K562 (cell line): ENCODE results near the gene NPIPB6. TPM values are rescaled to one million over a fixed set of nuclear protein-coding genes. Genes with fewer than 3 reads are reported as not detected.

ENCODE experiments used
- ATAC-seq: fragments of 200-7000 bp; cut with Tn5 transposase; 3 replicates; pipeline ENCODE4 v1.9.1; 2020; ENCODE audit warnings: moderate library complexity
- BruUV-seq: library from RNA; stranded (reverse); fragments of 400-500 nt; replicated peaks from 2 replicates; lab custom pipeline; 2021; lab: Mats Ljungman, UMichigan
- CTCF ChIA-PET: fragments of 300-600 bp; formaldehyde crosslinking; extraction: SDS; loops from one replicate; lab custom pipeline; 2021; ENCODE audit warnings: low intra/inter-chr PET ratio; lab: Yijun Ruan, JAX
- POLR2A ChIA-PET: fragments of 300-600, 350-650 bp; sonication (Branson Sonifier 250); formaldehyde crosslinking; extraction: SDS; loops from one replicate; lab custom pipeline; 2021; ENCODE audit warnings: antibody characterized with exemption, inconsistent platforms; lab: Yijun Ruan, JAX
- DNase-seq, 4 experiments: peaks; one replicate each; pipeline versions ENCODE4 v3.0.0 to v3.0.0-alpha.2; 2011 to 2018; ENCODE audit warnings: low spot score in 3 of 4, mixed read lengths in 3 of 4; ENCODE audit errors: extremely low read depth in 1 of 4
- FAIRE-seq: peaks from 2 replicates; lab custom pipeline; 2011; peaks lifted over from hg19 to GRCh38; lab: Jason Lieb, UNC
- H2AFZ ChIP-seq: 2 replicates; pipeline ENCODE4 v1.6.0; 2011; ENCODE audit warnings: low read depth, low read length, control low read depth, inconsistent platforms
- H3K27ac ChIP-seq: fragments of 200-600 bp; 3 replicates; pipeline ENCODE4 v1.8.0; 2011; ENCODE audit warnings: low read depth, mild to moderate bottlenecking, control low read depth, inconsistent platforms, low read length, moderate library complexity, mixed read lengths; ENCODE audit errors: extremely low read depth
- H3K27me3 ChIP-seq, 2 experiments: fragments of 300-600 bp in 1 of 2; 2 replicates in 1 of 2; 3 replicates in 1 of 2; pipeline versions ENCODE4 v1.6.0 to v1.8.0; 2011; ENCODE audit warnings: inconsistent platforms in 2 of 2, low read length in 2 of 2, mild to moderate bottlenecking in 1 of 2, mixed read lengths in 1 of 2, moderate library complexity in 1 of 2; ENCODE audit not compliant: control insufficient read depth in 2 of 2, insufficient read depth in 2 of 2
- H3K36me3 ChIP-seq: fragments of 300-600 bp; 3 replicates; pipeline ENCODE4 v1.8.0; 2011; ENCODE audit warnings: mild to moderate bottlenecking, low read length, inconsistent platforms; ENCODE audit not compliant: control insufficient read depth, insufficient read depth
- H3K4me1 ChIP-seq, 2 experiments: fragments of 200-600 bp in 1 of 2; replicated peaks in 1 of 2; 2 replicates in 1 of 2; 3 replicates in 1 of 2; pipeline versions ENCODE4 v1.5.1 to v1.8.0; 2011; ENCODE audit warnings: inconsistent platforms in 2 of 2, low read length in 2 of 2, mild to moderate bottlenecking in 1 of 2, mixed read lengths in 1 of 2, moderate library complexity in 1 of 2; ENCODE audit not compliant: control insufficient read depth in 2 of 2, insufficient read depth in 2 of 2
- H3K4me2 ChIP-seq: 2 replicates; pipeline ENCODE4 v1.6.1; 2011; ENCODE audit warnings: low read length, control low read depth, inconsistent platforms, mixed read lengths; ENCODE audit not compliant: insufficient read depth
- H3K4me3 ChIP-seq: fragments of 200-600 bp; sonication (generic), shearing (Covaris generic); 2 replicates; pipeline ENCODE4 v1.5.1; 2016; ENCODE audit warnings: control low read depth, inconsistent platforms
- H3K79me2 ChIP-seq: fragments of 200-600 bp; 3 replicates; pipeline ENCODE4 v1.8.0; 2011; ENCODE audit warnings: low read length, inconsistent platforms; ENCODE audit not compliant: control insufficient read depth, insufficient read depth
- H3K9ac ChIP-seq, 2 experiments: 2 replicates each; pipeline versions ENCODE4 v1.6.0 to v1.6.1; 2011; ENCODE audit warnings: low read depth in 2 of 2, low read length in 2 of 2, control low read depth in 1 of 2, inconsistent platforms in 1 of 2, mild to moderate bottlenecking in 1 of 2, mixed read lengths in 1 of 2; ENCODE audit not compliant: insufficient read depth in 1 of 2
- H3K9me1 ChIP-seq: one replicate; pipeline ENCODE4 v1.6.0; 2011; ENCODE audit warnings: inconsistent platforms, mild to moderate bottlenecking, low read length, moderate library complexity; ENCODE audit not compliant: control insufficient read depth, insufficient read depth
- H3K9me3 ChIP-seq: replicated peaks from 2 replicates; pipeline ENCODE4 v1.5.1; 2011; ENCODE audit warnings: low read depth, low read length, inconsistent platforms; ENCODE audit not compliant: control insufficient read depth, insufficient read depth
- H4K20me1 ChIP-seq: replicated peaks from 2 replicates; pipeline ENCODE4 v1.6.1; 2011; ENCODE audit warnings: low read length, inconsistent platforms, mixed read lengths; ENCODE audit not compliant: control insufficient read depth, insufficient read depth
- BMI1 ChIP-seq: fragments of 150-350 bp; IDR thresholded peaks from 2 replicates; pipeline ENCODE4 v1.6.1; 2014; ENCODE audit warnings: low read length
- CREB1 ChIP-seq, 2 experiments: sonication (generic) in 1 of 2; formaldehyde crosslinking in 1 of 2; IDR thresholded peaks; 2 replicates each; pipeline versions ENCODE4 v1.6.1 to v1.8.0; 2012 to 2022; ENCODE audit warnings: inconsistent platforms in 1 of 2, mild to moderate bottlenecking in 1 of 2, missing genetic modification reagents in 1 of 2, moderate library complexity in 1 of 2
- CREM ChIP-seq: IDR thresholded peaks from 2 replicates; pipeline ENCODE4 v1.6.1; 2014; ENCODE audit warnings: antibody characterized with exemption, low read depth
- FOXA1 ChIP-seq: fragments of 450-650 bp; IDR thresholded peaks from 2 replicates; pipeline ENCODE4 v1.6.1; 2016; ENCODE audit warnings: mild to moderate bottlenecking, borderline replicate concordance
- FOXJ3 ChIP-seq: sonication (generic); formaldehyde crosslinking; IDR thresholded peaks from 2 replicates; pipeline ENCODE4 v1.4.0; 2020; ENCODE audit warnings: mild to moderate bottlenecking, missing genetic modification reagents
- MCM3 ChIP-seq: fragments of 450-650 bp; IDR thresholded peaks from 2 replicates; pipeline ENCODE4 v1.6.1; 2016
- NR4A1 ChIP-seq, 2 experiments: fragments of 250-450 bp in 1 of 2; fragments of 450-650 bp in 1 of 2; sonication (Bioruptor Pico) in 1 of 2; IDR thresholded peaks; 2 replicates each; pipeline versions ENCODE4 v1.4.0 to v1.6.1; 2016 to 2020; ENCODE audit warnings: mild to moderate bottlenecking in 2 of 2, missing compliant biosample characterization in 1 of 2, missing genetic modification characterization in 1 of 2, moderate library complexity in 1 of 2
- ZC3H4 ChIP-seq: sonication (generic); formaldehyde crosslinking; IDR thresholded peaks from 2 replicates; pipeline ENCODE4 v1.9.0; 2021; ENCODE audit warnings: missing genetic modification reagents, borderline replicate concordance
- ZNF583 ChIP-seq: fragments of 250-450 bp; sonication (Bioruptor Pico); IDR thresholded peaks from 2 replicates; pipeline ENCODE4 v1.4.0; 2020
- WGBS: fragments of 100-300 bp; shearing (Covaris generic); methylation state at CpG from one replicate; pipeline ENCODE4 v1.1.6; 2016; ENCODE audit warnings: low coverage, mixed read lengths; ENCODE audit not compliant: insufficient coverage; ENCODE audit errors: missing lambda C conversion rate; 5-methylcytosine and 5-hydroxymethylcytosine counted together
- in situ Hi-C: fragments of 300-500 bp; cut with MboI; formaldehyde crosslinking; loops from 4 replicates; pipeline ENCODE4 v1.15.0; 2018; ENCODE audit warnings: inconsistent platforms, mixed read lengths
- intact Hi-C: fragments of 100-400 bp; cut with micrococcal nuclease; formaldehyde crosslinking; loops from 2 replicates; pipeline ENCODE4 v1.14.2; 2022
- polyA plus RNA-seq, 8 experiments: library from polyadenylated mRNA; depleted of rRNA in 4 of 8; stranded (reverse) in 5 of 8; unstranded in 3 of 8; fragments of >200 nt; fragmentation: Nextera tagmentation in 2 of 8; fragmentation: Illumina TruSeq in 1 of 8; extraction: Ambion mirVana in 2 of 8; extraction: Trizol in 1 of 8; gene quantifications; 2 replicates each; pipeline versions ENCODE4 v1.2.1 to v1.2.3, GENCODE V29; 2011 to 2014; ENCODE audit warnings: inconsistent platforms in 1 of 8, missing spikeins in 1 of 8
- total RNA-seq, 7 experiments: library from RNA; depleted of rRNA in 6 of 7; stranded (reverse); fragments of >200 nt in 6 of 7; fragmentation: Illumina TruSeq in 2 of 7; extraction: Trizol in 2 of 7; gene quantifications; 2 replicates each; pipeline versions ENCODE4 v1.2.1 to v1.2.3, GENCODE V29; 2011 to 2021; ENCODE audit warnings: low replicate concordance in 1 of 7
- TF ChIP-seq, protein P1 (sequence below): sonication (generic); formaldehyde crosslinking; IDR thresholded peaks from 2 replicates; pipeline ENCODE4 v1.8.0; 2022; ENCODE audit warnings: missing genetic modification reagents, mild to moderate bottlenecking, borderline replicate concordance
- TF ChIP-seq, protein P2 (sequence below): fragments of 450-650 bp; IDR thresholded peaks from 2 replicates; pipeline ENCODE4 v1.6.1; 2018; ENCODE audit not compliant: partially characterized antibody

The NPIPB6 gene
- total and polyA plus RNA-seq, 9 of the 15 experiments (the other 6 are each of a cell fraction or from before 2014, with no cell fraction given) = 0.03 to 0.91 (median 0.40) TPM; not detected in 1

DNA sequence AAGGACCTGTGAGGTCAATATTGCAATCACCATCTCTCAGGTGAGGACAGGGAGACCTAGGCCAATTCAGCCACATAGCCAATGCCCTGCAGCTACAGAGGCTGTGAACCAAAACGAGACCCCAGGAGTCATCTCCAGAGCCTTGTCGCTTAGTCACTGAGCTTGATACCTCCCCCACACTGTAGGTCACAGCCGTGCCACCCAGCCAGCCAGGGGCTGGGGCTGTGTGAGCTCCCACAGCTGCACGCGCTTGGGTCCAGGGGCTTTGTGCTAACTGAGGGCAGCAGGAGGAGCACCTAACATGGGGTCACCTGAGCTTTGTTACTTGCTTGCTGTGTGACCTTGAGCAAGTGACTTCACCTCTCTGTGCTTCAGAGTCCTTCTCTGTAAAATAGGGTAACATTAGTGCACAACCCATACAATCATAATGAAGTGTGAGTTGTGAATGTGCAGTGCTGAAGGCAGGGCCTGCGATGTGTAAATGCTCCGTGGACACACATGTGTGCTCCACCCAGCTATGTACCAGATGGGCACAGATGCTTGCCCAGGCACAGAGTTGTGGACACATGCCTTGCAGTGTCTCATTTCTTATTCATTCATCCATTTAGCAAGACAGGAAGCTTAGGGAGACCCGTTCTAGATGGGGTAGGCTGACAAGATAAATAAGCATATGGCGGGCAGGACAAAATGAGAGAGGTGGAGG lies 45.1 kb downstream of the NPIPB6 start (continued):
- TF ChIP-seq, protein P1, sequence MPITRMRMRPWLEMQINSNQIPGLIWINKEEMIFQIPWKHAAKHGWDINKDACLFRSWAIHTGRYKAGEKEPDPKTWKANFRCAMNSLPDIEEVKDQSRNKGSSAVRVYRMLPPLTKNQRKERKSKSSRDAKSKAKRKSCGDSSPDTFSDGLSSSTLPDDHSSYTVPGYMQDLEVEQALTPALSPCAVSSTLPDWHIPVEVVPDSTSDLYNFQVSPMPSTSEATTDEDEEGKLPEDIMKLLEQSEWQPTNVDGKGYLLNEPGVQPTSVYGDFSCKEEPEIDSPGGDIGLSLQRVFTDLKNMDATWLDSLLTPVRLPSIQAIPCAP (CRISPR knock-in tag) = no peak

- FAIRE-seq (peak; percentile 81), DNase-seq (peak; percentile 75 to 82 (median 78)), ATAC-seq (peak; percentile 89)
- Histone ChIP-seq H3K9me3 (no peaks in the 10 kb centered on the region), H3K27me3 (peaks cover 0 to 25% of the 10 kb centered on the region in 2 experiments; a peak in 2 of 5 replicates), H3K9ac (peak overlapping the region in 1 of 2 experiments; percentile 14; a peak in 1 of 4 replicates), H3K36me3 (no peaks in the 10 kb centered on the region), H3K4me1 (peaks cover 0 to 27% of the 10 kb centered on the region in 2 experiments; a peak in 2 of 5 replicates), H3K27ac (no peak overlapping the region), H3K4me3 (no peak overlapping the region), H2AFZ (no peak overlapping the region), H3K79me2 (no peaks in the 10 kb centered on the region), H3K4me2 (no peak overlapping the region), H3K9me1 (no peaks in the 10 kb centered on the region), H4K20me1 (peaks cover 7% of the 10 kb centered on the region)
- intact Hi-C loops (loop anchor here (2.0 kb wide), 1 partner anchor 40 kb away; no protein-coding TSS in a partner anchor), in situ Hi-C loops (no loop called here)
- no TSS peak for BruUV-seq
- WGBS = 11% methylated on average over 21 of the region's 22 CpGs
- POLR2A ChIA-PET = interaction anchor here (0.6 kb wide), 1 partner anchor 49 kb away, joined by 4 read pairs; no protein-coding TSS in a partner anchor
- CTCF ChIA-PET = interaction anchor here (1.1 to 3.6 kb wide), 2 partner anchors 40 to 232 kb away, joined by 4 to 38 read pairs; no protein-coding TSS in a partner anchor
- TF ChIP-seq BMI1 (no peak), FOXA1 (no peak), FOXJ3 (no peak), CREB1 (IDR thresholded peaks at IDR 0.05) (no peak; the same call in 1 of the 2 replicates), CREB1 (CRISPR knock-in tag; IDR thresholded peaks at IDR 0.05) (peak; percentile 33; the same call in 1 of the 2 replicates), ZNF583 (CRISPR knock-in tag) (no peak), ZC3H4 (CRISPR knock-in tag) (no peak), CREM (peak; percentile 71), MCM3 (no peak), NR4A1 (CRISPR knock-in tag; IDR thresholded peaks at IDR 0.05) (no peak), NR4A1 (tag; IDR thresholded peaks at IDR 0.05) (no peak)
- TF ChIP-seq, protein P2, sequence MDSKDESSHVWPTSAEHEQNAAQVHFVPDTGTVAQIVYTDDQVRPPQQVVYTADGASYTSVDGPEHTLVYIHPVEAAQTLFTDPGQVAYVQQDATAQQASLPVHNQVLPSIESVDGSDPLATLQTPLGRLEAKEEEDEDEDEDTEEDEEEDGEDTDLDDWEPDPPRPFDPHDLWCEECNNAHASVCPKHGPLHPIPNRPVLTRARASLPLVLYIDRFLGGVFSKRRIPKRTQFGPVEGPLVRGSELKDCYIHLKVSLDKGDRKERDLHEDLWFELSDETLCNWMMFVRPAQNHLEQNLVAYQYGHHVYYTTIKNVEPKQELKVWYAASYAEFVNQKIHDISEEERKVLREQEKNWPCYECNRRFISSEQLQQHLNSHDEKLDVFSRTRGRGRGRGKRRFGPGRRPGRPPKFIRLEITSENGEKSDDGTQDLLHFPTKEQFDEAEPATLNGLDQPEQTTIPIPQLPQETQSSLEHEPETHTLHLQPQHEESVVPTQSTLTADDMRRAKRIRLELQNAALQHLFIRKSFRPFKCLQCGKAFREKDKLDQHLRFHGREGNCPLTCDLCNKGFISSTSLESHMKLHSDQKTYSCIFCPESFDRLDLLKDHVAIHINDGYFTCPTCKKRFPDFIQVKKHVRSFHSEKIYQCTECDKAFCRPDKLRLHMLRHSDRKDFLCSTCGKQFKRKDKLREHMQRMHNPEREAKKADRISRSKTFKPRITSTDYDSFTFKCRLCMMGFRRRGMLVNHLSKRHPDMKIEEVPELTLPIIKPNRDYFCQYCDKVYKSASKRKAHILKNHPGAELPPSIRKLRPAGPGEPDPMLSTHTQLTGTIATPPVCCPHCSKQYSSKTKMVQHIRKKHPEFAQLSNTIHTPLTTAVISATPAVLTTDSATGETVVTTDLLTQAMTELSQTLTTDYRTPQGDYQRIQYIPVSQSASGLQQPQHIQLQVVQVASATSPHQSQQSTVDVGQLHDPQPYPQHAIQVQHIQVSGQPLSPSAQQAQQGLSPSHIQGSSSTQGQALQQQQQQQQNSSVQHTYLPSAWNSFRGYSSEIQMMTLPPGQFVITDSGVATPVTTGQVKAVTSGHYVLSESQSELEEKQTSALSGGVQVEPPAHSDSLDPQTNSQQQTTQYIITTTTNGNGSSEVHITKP = no peak
Observed at GRCh38 chr16:28317040-28317880, 46.0 kb downstream of the NPIPB6 start.
